ENCODE results near the gene RAB31. TPM values are rescaled to one million over a fixed set of nuclear protein-coding genes. Genes with fewer than 3 reads are reported as not detected.

RAB31 gene
- 34.2 and 43.6 TPM in 2 replicates for total RNA-seq

GRCh38 chr18:9708057-9708433 lies at the start of gene RAB31:
TSS of gene RAB31 (plus strand) at chr18:9708301. CDS start at chr18:9708406, 105 bp downstream.

GRCh38 chr18:9885170-9886004 lies 177.3 kb downstream of the RAB31 start, which contains the start of gene TXNDC2:
TSS of gene TXNDC2 (plus strand) at chr18:9885973. CDS start at chr18:9886681, 708 bp downstream.

Small RNA genes within 50 kb of the gene (small RNA-seq; reads per million reads assigned to genes)
- gene RN7SL862P (not detected), gene RNA5SP449 (not detected)

Other genes starting within 250 kb of the RAB31 start
- gene RALBP1, start 232.8 kb upstream of the RAB31 start, total RNA-seq, result 47.9 and 61.7 TPM in 2 replicates
- gene PPP4R1, start 93.7 kb upstream of the RAB31 start, total RNA-seq, result 143 and 146 TPM in 2 replicates
- gene TXNDC2, start 177.7 kb downstream of the RAB31 start, total RNA-seq, result not detected in 2 replicates
- gene VAPA, start 205.7 kb downstream of the RAB31 start, total RNA-seq, result 193 and 245 TPM in 2 replicates